NCI-H1930 (cell line): Measurements from ENCODE around the gene FAM204A.
A peak's percentile ranks its signal among the peaks of the same experiment; 100 is the strongest.

Source experiments
- DNase-seq, 2 experiments: peaks; one replicate each; lab custom pipeline; 2025; lab: John Stamatoyannopoulos, UW

FAM204A gene

GRCh38 chr10:118277871-118278270 lies 64.3 kb downstream of the FAM204A start:
- DNase-seq: no peak

GRCh38 chr10:118276727-118277126 lies 65.4 kb downstream of the FAM204A start:
- no peak for DNase-seq

GRCh38 chr10:118276204-118276603 lies 65.9 kb downstream of the FAM204A start:
- no peak for DNase-seq

GRCh38 chr10:118273662-118274061 lies 68.5 kb downstream of the FAM204A start:
- DNase-seq: no peak

DNA sequence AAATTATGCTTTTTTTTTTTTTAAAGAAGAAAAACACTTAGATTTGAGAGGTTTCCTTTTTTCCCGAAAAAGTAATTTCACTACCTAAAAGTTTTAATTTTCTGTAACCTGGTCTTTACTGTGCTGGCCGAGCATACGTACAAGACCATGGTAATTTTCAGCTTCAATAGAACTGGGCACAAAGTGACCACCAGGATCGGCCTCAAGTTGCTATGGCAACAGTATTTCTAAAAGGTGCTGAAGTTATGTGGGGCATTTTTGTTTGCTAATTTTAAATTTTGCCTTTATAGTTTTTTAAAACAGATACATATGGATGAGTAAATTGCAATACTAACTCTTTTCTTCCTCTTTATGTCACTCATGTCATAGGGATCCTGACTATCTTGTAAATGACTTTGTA lies 69.4 kb downstream of the FAM204A start:
- no peak for DNase-seq

GRCh38 chr10:118272149-118272721 lies 69.9 kb downstream of the FAM204A start:
- DNase-seq: no peak

GRCh38 chr10:118271671-118272070 lies 70.5 kb downstream of the FAM204A start:
- no peak for DNase-seq

GRCh38 chr10:118266098-118266748 lies 75.9 kb downstream of the FAM204A start:
- no peak for DNase-seq

GRCh38 chr10:118264838-118265470 lies 77.2 kb downstream of the FAM204A start:
- no peak for DNase-seq

GRCh38 chr10:118264252-118264651 lies 77.9 kb downstream of the FAM204A start:
- no peak for DNase-seq

DNA sequence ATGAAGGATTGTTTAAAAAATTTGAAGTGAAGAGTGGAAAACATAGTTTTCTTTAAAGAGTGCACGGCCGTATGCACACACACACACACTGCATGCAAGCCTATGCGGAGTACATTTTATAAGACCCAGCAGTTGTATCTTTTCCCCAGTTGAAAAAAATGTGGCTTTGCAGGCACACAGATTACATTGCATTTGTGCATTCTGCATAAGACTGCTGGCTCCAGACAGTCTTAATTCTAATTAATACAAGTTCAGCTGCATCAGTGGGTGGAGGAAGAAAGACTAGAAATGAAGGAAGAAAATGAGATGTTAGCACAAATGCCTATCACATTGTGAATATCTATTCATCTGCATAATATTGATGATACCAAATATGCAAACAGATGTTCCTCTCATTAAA lies 79.6 kb downstream of the FAM204A start:
- DNase-seq: no peak

DNA sequence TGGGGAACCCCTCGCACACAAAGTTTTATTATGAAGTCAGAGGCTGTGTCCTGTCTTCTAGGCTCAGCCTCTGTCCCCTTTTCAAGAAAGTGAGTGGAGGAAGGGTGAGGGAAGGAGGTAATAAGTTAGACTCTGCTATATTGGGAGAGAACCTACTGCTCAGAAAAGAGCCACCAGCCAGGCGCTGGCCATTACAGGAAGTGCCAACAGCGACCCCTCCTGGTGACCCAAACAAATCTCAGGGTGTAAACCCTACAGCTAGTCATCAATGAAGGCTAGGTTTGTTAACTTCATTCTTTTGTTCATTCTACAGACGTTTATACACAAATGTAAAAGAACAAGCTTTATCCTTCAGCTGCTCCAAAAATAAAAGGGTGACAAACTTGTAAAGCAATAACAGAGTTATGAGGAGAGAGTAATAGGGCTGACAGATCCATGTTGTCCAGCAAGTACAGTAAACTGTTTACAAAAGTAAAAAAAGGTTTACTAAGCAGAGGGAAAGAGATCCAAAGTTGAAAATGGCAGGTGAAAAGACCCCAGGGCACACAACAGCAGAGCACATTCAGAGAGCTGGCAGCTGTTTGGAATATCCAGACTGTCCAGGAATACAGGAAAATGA lies 82.7 kb downstream of the FAM204A start:
- DNase-seq: peak in 1 of 2 experiments; percentile 2

DNA sequence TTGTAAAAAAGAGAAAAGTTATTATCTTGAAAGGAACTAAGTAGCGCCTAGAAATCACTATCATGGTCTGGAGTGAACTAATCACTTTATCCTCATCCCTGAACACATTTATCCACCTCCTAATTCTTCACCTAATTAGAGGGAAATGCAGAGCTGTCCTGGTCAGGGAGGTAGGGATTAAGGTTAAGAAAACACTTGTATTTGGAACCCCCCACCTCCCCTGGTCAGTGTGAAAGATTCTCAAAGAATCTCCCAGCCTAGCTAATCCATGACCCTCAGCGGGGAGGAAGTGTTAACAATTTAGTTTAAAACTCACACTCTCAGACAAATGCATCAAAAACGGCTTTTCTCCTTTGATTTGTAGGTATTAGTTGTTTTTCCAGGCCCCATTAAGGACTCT lies 83.8 kb downstream of the FAM204A start:
- DNase-seq: no peak

- no peak for DNase-seq
Observed at GRCh38 chr10:118256825-118257570, 85.1 kb downstream of the FAM204A start.

DNA sequence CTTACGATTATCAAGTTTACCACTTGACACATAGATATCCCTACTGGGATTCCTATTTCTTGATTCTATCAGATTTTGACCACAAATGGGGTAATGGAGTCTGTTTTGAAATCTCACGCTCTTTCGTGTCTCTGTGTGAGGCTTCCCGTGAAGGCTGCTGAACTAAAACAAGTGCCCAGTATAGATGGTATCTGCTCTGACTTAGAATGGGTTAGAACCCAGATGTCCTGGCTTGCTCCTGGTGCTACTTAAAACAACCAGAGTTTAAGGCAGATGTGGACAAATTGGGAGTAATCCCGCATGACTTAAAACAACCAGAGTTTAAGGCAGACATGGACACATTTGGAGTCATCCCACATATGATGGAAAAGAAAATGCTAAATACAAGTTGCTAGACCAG lies 85.9 kb downstream of the FAM204A start:
- no peak for DNase-seq

DNA sequence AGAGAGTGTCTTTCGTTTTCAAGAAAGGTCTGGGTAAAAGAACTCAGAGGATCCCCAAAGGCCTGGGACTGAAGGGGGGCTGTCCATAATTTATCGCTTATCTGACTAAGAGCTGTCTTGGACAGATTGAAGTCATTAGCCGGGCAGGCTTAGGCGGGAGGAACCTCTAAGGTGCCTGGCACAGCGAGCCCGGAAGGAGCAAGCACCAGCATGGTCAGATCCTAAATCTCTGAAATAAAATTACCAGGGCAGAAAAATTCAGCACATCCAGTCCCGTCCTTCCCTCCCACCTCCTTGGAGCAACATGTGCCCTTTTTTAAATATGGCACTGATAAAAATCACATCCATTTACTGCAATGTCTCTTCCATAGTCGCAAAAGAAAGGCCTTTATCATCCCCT lies 86.8 kb downstream of the FAM204A start:
- DNase-seq: no peak

GRCh38 chr10:118254654-118255053 lies 87.5 kb downstream of the FAM204A start:
- no peak for DNase-seq

- no peak for DNase-seq
Observed at GRCh38 chr10:118253397-118253796, 88.7 kb downstream of the FAM204A start.

- no peak for DNase-seq
Observed at GRCh38 chr10:118251791-118252190, 90.3 kb downstream of the FAM204A start.

GRCh38 chr10:118249714-118250113 lies 92.4 kb downstream of the FAM204A start:
- no peak for DNase-seq
